OCI-LY7 (cell line): ENCODE results near the gene ACBD6. TPM values are rescaled to one million over a fixed set of nuclear protein-coding genes. Genes with fewer than 3 reads are reported as not detected.

ENCODE experiments used
- BruUV-seq: library from RNA; stranded (reverse); fragments of 400-500 nt; replicated peaks from 2 replicates; lab custom pipeline; 2021; lab: Mats Ljungman, UMichigan
- CTCF ChIA-PET: fragments of 300-600 bp; sonication (Branson Sonifier 250); formaldehyde crosslinking; loops from one replicate; lab custom pipeline; 2022; ENCODE audit warnings: antibody characterized with exemption; ENCODE audit not compliant: unreplicated experiment; lab: Charles Lee
- POLR2A ChIA-PET: fragments of 300-600 bp; sonication (Branson Sonifier 250); formaldehyde crosslinking; loops from one replicate; lab custom pipeline; 2022; ENCODE audit warnings: antibody characterized with exemption; lab: Charles Lee
- DNase-seq: peaks from one replicate; pipeline ENCODE4 v3.0.0-alpha.2; 2015; ENCODE audit warnings: low spot score
- H2AFZ ChIP-seq: fragments of 200-600 bp; sonication (generic), shearing (Covaris generic); 2 replicates; pipeline ENCODE4 v1.6.1; 2014; ENCODE audit warnings: mild to moderate bottlenecking, antibody characterized with exemption, low read length, moderate library complexity
- H3K27ac ChIP-seq: fragments of 200-600 bp; sonication (generic); 2 replicates; pipeline ENCODE4 v1.5.1; 2014; ENCODE audit warnings: mixed run types, low read depth, mild to moderate bottlenecking, moderate library complexity, low read length, inconsistent platforms; ENCODE audit not compliant: poor library complexity, severe bottlenecking
- H3K36me3 ChIP-seq: fragments of 200-600 bp; sonication (generic); 2 replicates; pipeline ENCODE4 v1.6.1; 2014; ENCODE audit warnings: mild to moderate bottlenecking, antibody characterized with exemption, low read length, moderate library complexity, mixed read lengths; ENCODE audit not compliant: insufficient read depth
- H3K4me1 ChIP-seq: fragments of 200-600 bp; sonication (generic); 2 replicates; pipeline ENCODE4 v1.5.1; 2014; ENCODE audit warnings: mild to moderate bottlenecking, low read length; ENCODE audit not compliant: insufficient read depth, poor library complexity, severe bottlenecking
- H3K4me2 ChIP-seq: fragments of 200-600 bp; sonication (generic); 2 replicates; pipeline ENCODE4 v1.6.1; 2014; ENCODE audit warnings: mild to moderate bottlenecking, low read length
- H3K4me3 ChIP-seq: fragments of 200-600 bp; sonication (generic); 2 replicates; pipeline ENCODE4 v1.5.1; 2014; ENCODE audit warnings: mild to moderate bottlenecking, low read depth, low read length; ENCODE audit not compliant: poor library complexity, severe bottlenecking
- H3K79me2 ChIP-seq: fragments of 200-600 bp; sonication (generic); 2 replicates; pipeline ENCODE4 v1.6.1; 2016; ENCODE audit warnings: low read depth, mild to moderate bottlenecking, low read length, moderate library complexity, mixed read lengths; ENCODE audit not compliant: insufficient read depth
- H3K9me2 ChIP-seq: fragments of 200-600 bp; sonication (generic); 2 replicates; pipeline ENCODE4 v1.6.1; 2016; ENCODE audit warnings: mild to moderate bottlenecking, low read length, mixed read lengths; ENCODE audit not compliant: insufficient read depth
- H3K9me3 ChIP-seq: fragments of 200-600 bp; sonication (generic); 2 replicates; pipeline ENCODE4 v1.6.1; 2014; ENCODE audit warnings: mild to moderate bottlenecking, mixed run types, low read length, mixed read lengths
- H4K20me1 ChIP-seq: fragments of 200-600 bp; sonication (generic); 2 replicates; pipeline ENCODE4 v1.6.1; 2014; ENCODE audit warnings: mild to moderate bottlenecking, antibody characterized with exemption, low read length, moderate library complexity, mixed read lengths; ENCODE audit not compliant: insufficient read depth
- EZH2phosphoT487 ChIP-seq: fragments of 200-600 bp; sonication (generic); IDR thresholded peaks from 2 replicates; pipeline ENCODE4 v1.6.1; 2018; ENCODE audit warnings: low read depth, borderline replicate concordance, mild to moderate bottlenecking, mixed run types, antibody characterized with exemption, low read length, moderate library complexity, mixed read lengths
- intact Hi-C: fragments of 100-400 bp; cut with micrococcal nuclease; formaldehyde crosslinking; loops from one replicate; pipeline ENCODE4 v1.10.0; 2022; ENCODE audit not compliant: unreplicated experiment
- total RNA-seq, 2 experiments: library from RNA; depleted of rRNA in 1 of 2; stranded (reverse); fragments of >200 nt in 1 of 2; shearing (Covaris generic) in 1 of 2; gene quantifications; 2 replicates each; pipeline ENCODE4 v1.2.3, GENCODE V29; 2014 to 2022
- TF ChIP-seq, protein P1 (sequence below): fragments of 200-600 bp; sonication (generic); conservative IDR thresholded peaks from 2 replicates; pipeline ENCODE4 v1.5.1; 2014; ENCODE audit warnings: mild to moderate bottlenecking, antibody characterized with exemption, low read length, moderate library complexity, mixed read lengths

ACBD6 gene
- total RNA-seq, 2 experiments from 2014 or later: 61.2 to 78.4 TPM

DNA sequence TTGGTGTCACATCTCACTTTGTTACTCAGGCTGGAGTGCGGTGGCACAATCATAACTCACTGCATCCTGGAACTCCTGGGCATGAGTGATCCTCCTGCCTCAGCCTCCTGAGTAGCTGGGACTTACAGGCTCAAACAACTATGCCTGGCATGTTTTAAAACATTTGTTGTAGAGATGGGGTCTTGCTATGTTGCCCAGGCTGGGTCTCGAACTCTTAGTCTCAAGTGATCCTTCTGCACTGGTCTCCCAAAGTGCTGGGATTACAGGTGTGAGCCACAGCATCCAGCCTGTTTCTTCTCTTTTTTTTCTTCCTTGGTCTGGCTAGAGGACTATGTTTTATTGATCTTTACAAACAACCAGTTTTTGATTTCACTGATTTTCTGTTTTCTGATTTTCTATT lies 207.7 kb downstream of the ACBD6 start:
- H3K4me3 ChIP-seq: no peak overlapping the region
- TF ChIP-seq EZH2phosphoT487: no peak
- TF ChIP-seq, protein P1, sequence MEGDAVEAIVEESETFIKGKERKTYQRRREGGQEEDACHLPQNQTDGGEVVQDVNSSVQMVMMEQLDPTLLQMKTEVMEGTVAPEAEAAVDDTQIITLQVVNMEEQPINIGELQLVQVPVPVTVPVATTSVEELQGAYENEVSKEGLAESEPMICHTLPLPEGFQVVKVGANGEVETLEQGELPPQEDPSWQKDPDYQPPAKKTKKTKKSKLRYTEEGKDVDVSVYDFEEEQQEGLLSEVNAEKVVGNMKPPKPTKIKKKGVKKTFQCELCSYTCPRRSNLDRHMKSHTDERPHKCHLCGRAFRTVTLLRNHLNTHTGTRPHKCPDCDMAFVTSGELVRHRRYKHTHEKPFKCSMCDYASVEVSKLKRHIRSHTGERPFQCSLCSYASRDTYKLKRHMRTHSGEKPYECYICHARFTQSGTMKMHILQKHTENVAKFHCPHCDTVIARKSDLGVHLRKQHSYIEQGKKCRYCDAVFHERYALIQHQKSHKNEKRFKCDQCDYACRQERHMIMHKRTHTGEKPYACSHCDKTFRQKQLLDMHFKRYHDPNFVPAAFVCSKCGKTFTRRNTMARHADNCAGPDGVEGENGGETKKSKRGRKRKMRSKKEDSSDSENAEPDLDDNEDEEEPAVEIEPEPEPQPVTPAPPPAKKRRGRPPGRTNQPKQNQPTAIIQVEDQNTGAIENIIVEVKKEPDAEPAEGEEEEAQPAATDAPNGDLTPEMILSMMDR: no peak
- intact Hi-C loops: no loop called here
- ChIA-PET POLR2A (no interaction called here), CTCF (no interaction called here)
- H3K9me2 ChIP-seq: no peaks in the 10 kb centered on the region
- H3K4me1 ChIP-seq: no peaks in the 10 kb centered on the region
- no peaks in the 10 kb centered on the region; the same call in 1 of the 2 replicates for H3K36me3 ChIP-seq
- no TSS peak for BruUV-seq
- DNase-seq: no peak
- H3K4me2 ChIP-seq: no peak overlapping the region
- no peak overlapping the region for H2AFZ ChIP-seq
- no peaks in the 10 kb centered on the region for H3K79me2 ChIP-seq
- no peaks in the 10 kb centered on the region for H4K20me1 ChIP-seq
- no peak overlapping the region for H3K27ac ChIP-seq
- no peaks in the 10 kb centered on the region for H3K9me3 ChIP-seq

DNA sequence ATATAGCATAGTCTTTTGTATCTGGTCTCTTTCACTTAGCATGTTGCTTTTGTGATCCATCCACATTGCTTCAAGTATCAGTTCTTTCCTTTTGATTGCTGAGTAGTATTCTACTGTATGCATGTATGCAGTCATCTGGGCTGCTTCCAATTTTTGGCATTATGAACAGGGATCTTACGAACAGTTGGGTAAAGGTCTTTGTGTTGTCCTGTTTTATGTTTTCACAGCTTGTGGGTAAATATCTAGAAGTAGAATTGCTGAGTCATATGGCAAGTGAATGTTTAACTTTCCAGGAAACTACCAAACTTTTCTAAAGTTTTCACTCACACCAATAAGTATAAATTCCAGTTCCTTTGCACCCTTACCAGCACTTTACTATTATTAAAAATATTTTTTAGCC lies 211.4 kb downstream of the ACBD6 start:
- Histone ChIP-seq H3K9me2 (no peaks in the 10 kb centered on the region), H3K9me3 (no peaks in the 10 kb centered on the region), H2AFZ (no peak overlapping the region), H3K4me1 (no peaks in the 10 kb centered on the region), H3K79me2 (no peaks in the 10 kb centered on the region), H4K20me1 (no peaks in the 10 kb centered on the region), H3K27ac (no peak overlapping the region), H3K4me3 (no peak overlapping the region), H3K36me3 (peaks cover 11% of the 10 kb centered on the region), H3K4me2 (no peak overlapping the region)
- POLR2A ChIA-PET: interaction anchor here (0.7 kb wide), 1 partner anchor 202 kb away, joined by 4 read pairs; no protein-coding TSS in a partner anchor
- no peak for TF ChIP-seq EZH2phosphoT487
- TF ChIP-seq, protein P1: no peak
- CTCF ChIA-PET: no interaction called here
- BruUV-seq: no TSS peak
- no peak for DNase-seq
- intact Hi-C loops: no loop called here

DNA sequence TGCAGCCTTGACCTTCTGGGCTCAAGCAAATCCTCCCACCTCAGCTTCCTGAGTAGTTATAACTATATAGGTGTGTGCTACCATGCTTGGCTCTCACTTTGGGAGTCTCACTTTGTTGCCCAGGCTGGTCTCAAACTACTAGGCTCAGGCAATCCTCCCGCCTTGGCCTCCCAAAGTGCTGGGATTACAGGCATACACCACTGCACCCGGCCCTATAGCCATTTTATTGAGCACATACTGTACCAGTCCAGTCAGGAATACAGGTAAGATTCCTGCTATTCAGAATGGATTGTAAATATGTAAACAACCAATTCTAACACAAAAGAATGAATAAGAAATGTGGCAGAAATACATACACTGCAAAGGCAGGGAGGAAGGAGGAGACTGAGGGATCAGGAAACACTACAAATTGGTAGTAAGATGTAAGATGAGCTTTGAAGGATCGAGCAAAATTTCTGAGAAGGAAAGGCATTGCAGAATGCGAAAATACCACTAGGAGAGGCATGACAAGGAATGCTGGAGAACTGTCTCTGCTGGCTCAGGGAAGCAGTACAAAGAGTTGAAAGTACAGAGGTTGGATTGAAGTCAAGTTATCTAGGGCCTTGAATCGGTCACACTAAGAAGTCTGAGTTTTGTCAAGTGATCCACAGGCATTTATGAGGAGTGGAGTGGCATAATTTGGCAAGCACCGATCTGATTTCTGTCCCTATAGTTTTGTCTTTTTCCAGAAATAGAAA lies 211.9 kb downstream of the ACBD6 start:
- TF ChIP-seq, protein P1: no peak
- no peak for TF ChIP-seq EZH2phosphoT487
- DNase-seq: no peak
- intact Hi-C loops: no loop called here
- H3K4me3 ChIP-seq: no peak overlapping the region
- no peaks in the 10 kb centered on the region for H3K79me2 ChIP-seq
- POLR2A ChIA-PET: interaction anchor here (0.7 kb wide), 2 partner anchors 32 to 202 kb away, joined by 3 to 4 read pairs; no protein-coding TSS in a partner anchor
- BruUV-seq: no TSS peak
- CTCF ChIA-PET: no interaction called here
- H3K9me2 ChIP-seq: no peaks in the 10 kb centered on the region
- no peaks in the 10 kb centered on the region for H4K20me1 ChIP-seq
- no peak overlapping the region for H3K27ac ChIP-seq
- H3K4me1 ChIP-seq: no peaks in the 10 kb centered on the region
- H3K4me2 ChIP-seq: no peak overlapping the region
- H2AFZ ChIP-seq: no peak overlapping the region
- no peaks in the 10 kb centered on the region for H3K9me3 ChIP-seq
- H3K36me3 ChIP-seq: peaks cover 11% of the 10 kb centered on the region
